K562 (cell line): ENCODE data around the gene HOXB3. TPM values are rescaled to one million over a fixed set of nuclear protein-coding genes. Genes with fewer than 3 reads are reported as not detected.

Source experiments
- CHAMP1 ChIP-seq: fragments of 450-650 bp; IDR thresholded peaks from 2 replicates; pipeline ENCODE4 v1.6.1; 2016; ENCODE audit warnings: mild to moderate bottlenecking
- ESRRA ChIP-seq: fragments of 450-650 bp; IDR thresholded peaks from 2 replicates; pipeline ENCODE4 v1.6.1; 2014; ENCODE audit warnings: low read depth, mild to moderate bottlenecking, moderate library complexity, borderline replicate concordance
- EWSR1 ChIP-seq: fragments of 450-650 bp; IDR thresholded peaks from 2 replicates; pipeline ENCODE4 v1.6.1; 2018; ENCODE audit warnings: borderline replicate concordance, mild to moderate bottlenecking, low read depth, moderate library complexity; ENCODE audit not compliant: partially characterized antibody
- HEY1 ChIP-seq: fragments of 250-450 bp; sonication (Bioruptor Pico); IDR thresholded peaks from 2 replicates; pipeline ENCODE4 v1.5.0; 2020; ENCODE audit warnings: mild to moderate bottlenecking, moderate library complexity, borderline replicate concordance
- ID3 ChIP-seq, 2 experiments: fragments of 250-450 bp in 1 of 2; fragments of 450-650 bp in 1 of 2; sonication (Bioruptor Pico) in 1 of 2; IDR thresholded peaks; 2 replicates each; pipeline versions ENCODE4 v1.6.1 to v1.8.0; 2016 to 2021; ENCODE audit warnings: mild to moderate bottlenecking in 2 of 2, moderate library complexity in 2 of 2, missing compliant biosample characterization in 1 of 2, missing genetic modification characterization in 1 of 2
- LEF1 ChIP-seq: fragments of 450-650 bp; IDR thresholded peaks from 2 replicates; pipeline ENCODE4 v1.6.1; 2016; ENCODE audit warnings: mild to moderate bottlenecking
- MLLT1 ChIP-seq, 2 experiments: fragments of 450-650 bp; IDR thresholded peaks; 2 replicates each; pipeline ENCODE4 v1.6.1; 2016
- MTA3 ChIP-seq: fragments of 450-650 bp; formaldehyde crosslinking; IDR thresholded peaks from 2 replicates; pipeline ENCODE4 v1.6.1; 2017; ENCODE audit warnings: mild to moderate bottlenecking, borderline replicate concordance
- NCOA1 ChIP-seq: fragments of 450-650 bp; IDR thresholded peaks from 2 replicates; pipeline ENCODE4 v1.6.1; 2016; ENCODE audit warnings: low read depth
- NR1H2 ChIP-seq: sonication (generic); formaldehyde crosslinking; IDR thresholded peaks from 2 replicates; pipeline ENCODE4 v1.4.0; 2020; ENCODE audit warnings: mild to moderate bottlenecking, missing genetic modification reagents
- POLR2H ChIP-seq: IDR thresholded peaks from 2 replicates; pipeline ENCODE4 v1.6.1; 2016; ENCODE audit warnings: missing genetic modification characterization, low read depth, mild to moderate bottlenecking, control low read depth, missing compliant biosample characterization, moderate library complexity
- POLR3A ChIP-seq: IDR thresholded peaks from 2 replicates; pipeline ENCODE4 v1.6.1; 2011; ENCODE audit warnings: borderline replicate concordance, mild to moderate bottlenecking, moderate library complexity; ENCODE audit not compliant: insufficient read length, insufficient read depth; ENCODE audit errors: extremely low read depth
- RAD21 ChIP-seq, 2 experiments: fragments of 250-450 bp in 1 of 2; fragments of 450-650 bp in 1 of 2; sonication (Bioruptor Pico) in 1 of 2; formaldehyde crosslinking in 1 of 2; IDR thresholded peaks in 1 of 2; conservative IDR thresholded peaks in 1 of 2; 2 replicates each; pipeline versions ENCODE4 v1.4.0 to v1.8.0; 2020 to 2022; ENCODE audit warnings: mild to moderate bottlenecking in 2 of 2, moderate library complexity in 1 of 2
- SIRT6 ChIP-seq: IDR thresholded peaks from one replicate; pipeline ENCODE4 v1.6.1; 2012; ENCODE audit warnings: low read depth, mild to moderate bottlenecking, control low read depth, inconsistent platforms, low read length, moderate library complexity
- ZBTB34 ChIP-seq: fragments of 250-450 bp; sonication (Bioruptor Pico); IDR thresholded peaks from 2 replicates; pipeline ENCODE4 v1.8.0; 2021; ENCODE audit warnings: mild to moderate bottlenecking, moderate library complexity
- ZC3H11A ChIP-seq: IDR thresholded peaks from 2 replicates; pipeline ENCODE4 v1.6.1; 2012; ENCODE audit warnings: low read depth, low read length, improper control_type of control experiment
- ZNF511 ChIP-seq: sonication (generic); formaldehyde crosslinking; IDR thresholded peaks from 2 replicates; pipeline ENCODE4 v1.8.0; 2022; ENCODE audit warnings: mild to moderate bottlenecking, missing genetic modification reagents
- ZNF655 ChIP-seq: fragments of 250-450 bp; sonication (Bioruptor Pico); IDR thresholded peaks from 2 replicates; pipeline ENCODE4 v1.5.0; 2021
- polyA plus RNA-seq, 8 experiments: library from polyadenylated mRNA; depleted of rRNA in 4 of 8; stranded (reverse) in 5 of 8; unstranded in 3 of 8; fragments of >200 nt; fragmentation: Nextera tagmentation in 2 of 8; fragmentation: Illumina TruSeq in 1 of 8; extraction: Ambion mirVana in 2 of 8; extraction: Trizol in 1 of 8; gene quantifications; 2 replicates each; pipeline versions ENCODE4 v1.2.1 to v1.2.3, GENCODE V29; 2011 to 2014; ENCODE audit warnings: inconsistent platforms in 1 of 8, missing spikeins in 1 of 8
- total RNA-seq, 7 experiments: library from RNA; depleted of rRNA in 6 of 7; stranded (reverse); fragments of >200 nt in 6 of 7; fragmentation: Illumina TruSeq in 2 of 7; extraction: Trizol in 2 of 7; gene quantifications; 2 replicates each; pipeline versions ENCODE4 v1.2.1 to v1.2.3, GENCODE V29; 2011 to 2021; ENCODE audit warnings: low replicate concordance in 1 of 7

HOXB3 gene
- total and polyA plus RNA-seq, 9 of the 15 experiments (the other 6 are each of a cell fraction or from before 2014, with no cell fraction given), result 2.4 to 41.3 (median 20.2) TPM

GRCh38 chr17:48579760-48580554, 10.1 kb downstream of the HOXB3 start (continued):
- TF ChIP-seq ZNF511 (CRISPR knock-in tag) (no peak), ZC3H11A (no peak), ESRRA (no peak), SIRT6 (no peak), MTA3 (no peak), HEY1 (CRISPR knock-in tag) (no peak), ZBTB34 (CRISPR knock-in tag) (no peak), NCOA1 (peak; percentile 48; the same call in 1 of the 2 replicates), ID3 (CRISPR knock-in tag; IDR thresholded peaks at IDR 0.05) (no peak), ID3 (tag; IDR thresholded peaks at IDR 0.05) (no peak), NR1H2 (CRISPR knock-in tag) (no peak), EWSR1 (no peak), RAD21 (CRISPR knock-in tag; conservative IDR thresholded peaks at IDR 0.05 in 1 of 2, IDR thresholded peaks at IDR 0.05 in 1 of 2) (no peak), POLR3A (no peak), MLLT1 (IDR thresholded peaks at IDR 0.05) (peak; percentile 81 to 88), ZNF655 (CRISPR knock-in tag) (no peak), POLR2H (peak; percentile 41; the same call in 1 of the 2 replicates), LEF1 (no peak; the same call in 1 of the 2 replicates), CHAMP1 (no peak)
